ENCODE results near the gene VTA1.

DNA sequence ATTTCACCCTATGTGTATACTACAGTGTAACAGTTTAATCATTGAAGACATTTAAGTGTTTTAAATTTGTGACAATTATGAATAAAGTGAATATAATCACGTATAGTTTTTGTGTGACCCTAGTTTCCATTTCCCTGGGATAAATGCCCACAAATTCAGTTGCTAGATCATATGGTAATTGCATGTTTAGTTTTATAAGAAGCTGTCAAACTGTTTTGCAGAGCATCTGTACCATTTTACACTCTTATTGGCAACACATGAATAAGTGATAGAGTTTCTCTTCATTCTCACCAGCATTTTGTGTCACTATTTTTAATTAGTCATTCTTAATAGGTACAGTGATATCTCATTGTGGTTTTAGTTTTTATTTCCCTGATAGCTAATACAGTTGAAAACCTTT, 7.3 kb downstream of the VTA1 start:
- TF ChIP-seq POLR2A (IDR thresholded peaks at IDR 0.05): no peak
- TF ChIP-seq, protein P1, sequence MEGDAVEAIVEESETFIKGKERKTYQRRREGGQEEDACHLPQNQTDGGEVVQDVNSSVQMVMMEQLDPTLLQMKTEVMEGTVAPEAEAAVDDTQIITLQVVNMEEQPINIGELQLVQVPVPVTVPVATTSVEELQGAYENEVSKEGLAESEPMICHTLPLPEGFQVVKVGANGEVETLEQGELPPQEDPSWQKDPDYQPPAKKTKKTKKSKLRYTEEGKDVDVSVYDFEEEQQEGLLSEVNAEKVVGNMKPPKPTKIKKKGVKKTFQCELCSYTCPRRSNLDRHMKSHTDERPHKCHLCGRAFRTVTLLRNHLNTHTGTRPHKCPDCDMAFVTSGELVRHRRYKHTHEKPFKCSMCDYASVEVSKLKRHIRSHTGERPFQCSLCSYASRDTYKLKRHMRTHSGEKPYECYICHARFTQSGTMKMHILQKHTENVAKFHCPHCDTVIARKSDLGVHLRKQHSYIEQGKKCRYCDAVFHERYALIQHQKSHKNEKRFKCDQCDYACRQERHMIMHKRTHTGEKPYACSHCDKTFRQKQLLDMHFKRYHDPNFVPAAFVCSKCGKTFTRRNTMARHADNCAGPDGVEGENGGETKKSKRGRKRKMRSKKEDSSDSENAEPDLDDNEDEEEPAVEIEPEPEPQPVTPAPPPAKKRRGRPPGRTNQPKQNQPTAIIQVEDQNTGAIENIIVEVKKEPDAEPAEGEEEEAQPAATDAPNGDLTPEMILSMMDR (IDR thresholded peaks at IDR 0.05): no peak
